Activated B cell treated with CpG ODN at 0.5 μM for 24 hours (primary cell): ENCODE results near the gene DUSP6. TPM values are rescaled to one million over a fixed set of nuclear protein-coding genes. Genes with fewer than 3 reads are reported as not detected.

Experiments used
- ATAC-seq: fragments of 200-7000 bp; cut with Tn5 transposase; one replicate; pipeline ENCODE4 v1.10.0; 2021; ENCODE audit warnings: low read depth, mild to moderate bottlenecking, moderate library complexity
- CTCF ChIA-PET: fragments of 350-600 bp; sonication (Branson Sonifier 250); formaldehyde crosslinking; loops from one replicate; lab custom pipeline; 2021; ENCODE audit warnings: antibody characterized with exemption; lab: Charles Lee
- POLR2A ChIA-PET: fragments of 350-600 bp; sonication (Branson Sonifier 250); formaldehyde crosslinking; loops from one replicate; lab custom pipeline; 2021; ENCODE audit warnings: antibody characterized with exemption; lab: Charles Lee
- DNase-seq: peaks from one replicate; pipeline ENCODE4 v3.0.0; 2022
- H3K27ac Mint-ChIP-seq: one replicate; pipeline ENCODE4 v1.8.0; 2020; ENCODE audit warnings: mixed read lengths
- H3K27me3 Mint-ChIP-seq: one replicate; pipeline ENCODE4 v1.8.0; 2021; ENCODE audit warnings: mixed read lengths
- H3K36me3 Mint-ChIP-seq: one replicate; pipeline ENCODE4 v1.8.0; 2021; ENCODE audit warnings: low read depth, mixed read lengths
- H3K4me1 Mint-ChIP-seq: one replicate; pipeline ENCODE4 v1.8.0; 2021; ENCODE audit warnings: mixed read lengths
- H3K4me3 Mint-ChIP-seq: one replicate; pipeline ENCODE4 v1.8.0; 2020; ENCODE audit warnings: mild to moderate bottlenecking, mixed read lengths
- H3K9me3 Mint-ChIP-seq: one replicate; pipeline ENCODE4 v1.8.0; 2020; ENCODE audit warnings: mixed read lengths
- CTCF ChIP-seq: fragments of 200-600 bp; IDR thresholded peaks from one replicate; pipeline ENCODE4 v1.8.0; 2022; ENCODE audit warnings: antibody characterized with exemption, mild to moderate bottlenecking
- intact Hi-C: fragments of 100-400 bp; cut with micrococcal nuclease; formaldehyde crosslinking; loops from one replicate; pipeline ENCODE4 v1.15.1; 2024
- total RNA-seq: library from RNA; stranded (reverse); gene quantifications from 2 replicates; pipeline ENCODE4 v1.2.3, GENCODE V29; 2022

The DUSP6 gene
- total RNA-seq, 1 donor from 2014 or later, result 1.6 TPM

- H3K9me3 Mint-ChIP-seq, result no peaks in the 10 kb centered on the region
- CTCF ChIA-PET, result no interaction called here
- H3K4me1 Mint-ChIP-seq, result peaks cover 4% of the 10 kb centered on the region
- no peaks in the 10 kb centered on the region for H3K36me3 Mint-ChIP-seq
- POLR2A ChIA-PET, result no interaction called here
- no peak for ATAC-seq
- no peak for DNase-seq
- H3K27me3 Mint-ChIP-seq, result no peaks in the 10 kb centered on the region
- intact Hi-C loops, result no loop called here
- TF ChIP-seq CTCF, result no peak
- no peak overlapping the region for H3K4me3 Mint-ChIP-seq
- H3K27ac Mint-ChIP-seq, result no peak overlapping the region
Observed at GRCh38 chr12:89369166-89369565, 16.9 kb upstream of the DUSP6 start.

- H3K4me3 Mint-ChIP-seq, result no peak overlapping the region
- no peak overlapping the region for H3K27ac Mint-ChIP-seq
- H3K27me3 Mint-ChIP-seq, result no peaks in the 10 kb centered on the region
- no peaks in the 10 kb centered on the region for H3K9me3 Mint-ChIP-seq
- POLR2A ChIA-PET, result no interaction called here
- H3K4me1 Mint-ChIP-seq, result peaks cover 4% of the 10 kb centered on the region
- no peaks in the 10 kb centered on the region for H3K36me3 Mint-ChIP-seq
- TF ChIP-seq CTCF, result no peak
- ATAC-seq, result no peak
- CTCF ChIA-PET, result no interaction called here
- intact Hi-C loops, result no loop called here
- no peak for DNase-seq
Observed at GRCh38 chr12:89368391-89368790, 16.1 kb upstream of the DUSP6 start.

GRCh38 chr12:89366676-89367364, 14.5 kb upstream of the DUSP6 start:
- Mint-ChIP-seq H3K4me1 (peaks cover 4% of the 10 kb centered on the region), H3K9me3 (no peaks in the 10 kb centered on the region), H3K4me3 (no peak overlapping the region), H3K36me3 (no peaks in the 10 kb centered on the region), H3K27me3 (no peaks in the 10 kb centered on the region), H3K27ac (no peak overlapping the region)
- DNase-seq, result no peak
- ChIA-PET POLR2A (no interaction called here), CTCF (no interaction called here)
- no peak for ATAC-seq
- intact Hi-C loops, result no loop called here
- TF ChIP-seq CTCF, result no peak

GRCh38 chr12:89364631-89365030, 12.3 kb upstream of the DUSP6 start:
- intact Hi-C loops, result no loop called here
- Mint-ChIP-seq H3K4me1 (no peaks in the 10 kb centered on the region), H3K27ac (no peak overlapping the region), H3K4me3 (no peak overlapping the region), H3K9me3 (no peaks in the 10 kb centered on the region), H3K36me3 (no peaks in the 10 kb centered on the region), H3K27me3 (no peaks in the 10 kb centered on the region)
- DNase-seq (no peak), ATAC-seq (no peak)
- no peak for TF ChIP-seq CTCF
- CTCF ChIA-PET, result no interaction called here
- POLR2A ChIA-PET, result no interaction called here

GRCh38 chr12:89364058-89364457, 11.8 kb upstream of the DUSP6 start:
- intact Hi-C loops, result no loop called here
- ChIA-PET CTCF (no interaction called here), POLR2A (no interaction called here)
- DNase-seq (no peak), ATAC-seq (no peak)
- Mint-ChIP-seq H3K4me3 (no peak overlapping the region), H3K27me3 (no peaks in the 10 kb centered on the region), H3K9me3 (no peaks in the 10 kb centered on the region), H3K36me3 (no peaks in the 10 kb centered on the region), H3K27ac (no peak overlapping the region), H3K4me1 (no peaks in the 10 kb centered on the region)
- no peak for TF ChIP-seq CTCF
